Measurements from ENCODE around the gene PPP2R5D.

DNA sequence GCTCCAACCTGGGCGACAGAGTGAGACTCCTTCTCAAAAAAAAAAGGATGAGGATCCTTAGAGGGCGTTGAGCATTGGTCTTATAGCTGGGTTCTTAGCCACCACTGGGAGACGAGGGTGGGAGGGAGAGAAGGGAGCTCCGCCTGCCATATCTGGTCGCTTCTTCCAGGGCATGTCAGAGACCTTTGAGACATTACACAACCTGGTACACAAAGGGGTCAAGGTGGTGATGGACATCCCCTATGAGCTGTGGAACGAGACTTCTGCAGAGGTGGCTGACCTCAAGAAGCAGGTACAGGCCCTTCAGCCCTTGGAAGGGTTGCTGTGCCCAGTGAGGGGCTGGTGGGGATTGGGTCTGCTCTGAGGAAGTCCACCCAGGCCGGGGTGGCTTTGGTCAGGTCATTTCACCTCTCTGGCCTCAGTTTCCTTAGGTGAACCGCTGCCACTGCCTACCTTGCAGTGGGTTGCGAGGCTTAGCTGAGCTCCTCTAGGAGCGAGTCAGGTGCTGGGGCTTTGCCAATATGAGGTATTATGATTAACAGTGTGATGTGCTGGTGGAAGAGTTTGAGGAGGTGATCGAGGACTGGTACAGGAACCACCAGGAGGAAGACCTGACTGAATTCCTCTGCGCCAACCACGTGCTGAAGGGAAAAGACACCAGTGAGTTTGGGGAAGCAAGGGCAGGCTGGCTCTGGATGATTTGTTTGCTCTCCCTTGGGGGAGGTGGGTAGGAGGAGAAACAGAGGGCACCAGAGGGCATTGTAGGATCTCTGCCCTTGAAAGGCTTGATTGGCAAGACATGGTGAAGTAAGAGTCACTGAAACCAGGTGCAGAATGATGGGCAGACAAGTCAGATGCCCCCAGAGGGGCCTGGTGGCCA is 46.6 kb upstream of the PPP2R5D start:
- no peak for TF ChIP-seq POLR2A (IDR thresholded peaks at IDR 0.05)
- TF ChIP-seq, protein P1, sequence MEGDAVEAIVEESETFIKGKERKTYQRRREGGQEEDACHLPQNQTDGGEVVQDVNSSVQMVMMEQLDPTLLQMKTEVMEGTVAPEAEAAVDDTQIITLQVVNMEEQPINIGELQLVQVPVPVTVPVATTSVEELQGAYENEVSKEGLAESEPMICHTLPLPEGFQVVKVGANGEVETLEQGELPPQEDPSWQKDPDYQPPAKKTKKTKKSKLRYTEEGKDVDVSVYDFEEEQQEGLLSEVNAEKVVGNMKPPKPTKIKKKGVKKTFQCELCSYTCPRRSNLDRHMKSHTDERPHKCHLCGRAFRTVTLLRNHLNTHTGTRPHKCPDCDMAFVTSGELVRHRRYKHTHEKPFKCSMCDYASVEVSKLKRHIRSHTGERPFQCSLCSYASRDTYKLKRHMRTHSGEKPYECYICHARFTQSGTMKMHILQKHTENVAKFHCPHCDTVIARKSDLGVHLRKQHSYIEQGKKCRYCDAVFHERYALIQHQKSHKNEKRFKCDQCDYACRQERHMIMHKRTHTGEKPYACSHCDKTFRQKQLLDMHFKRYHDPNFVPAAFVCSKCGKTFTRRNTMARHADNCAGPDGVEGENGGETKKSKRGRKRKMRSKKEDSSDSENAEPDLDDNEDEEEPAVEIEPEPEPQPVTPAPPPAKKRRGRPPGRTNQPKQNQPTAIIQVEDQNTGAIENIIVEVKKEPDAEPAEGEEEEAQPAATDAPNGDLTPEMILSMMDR (IDR thresholded peaks at IDR 0.05) = no peak

All from uterus (tissue), 2 donors.